DMS114 treated with DMSO at 0.1 percent for 48 hours (cell line): ENCODE measurements around the gene TRIM7.
"Not testable (repeated sequence)": the region's sequence is repeated elsewhere in the genome, so short reads cannot be mapped to it uniquely, and the experiment has no call there.

Experiments
- DNase-seq: peaks from one replicate; lab custom pipeline; 2025; ENCODE audit not compliant: unreplicated experiment; lab: John Stamatoyannopoulos, UW

The TRIM7 gene

GRCh38 chr5:181214249-181214648 is 9.3 kb upstream of the TRIM7 start:
- DNase-seq = not testable (repeated sequence)

GRCh38 chr5:181212934-181213333 is 7.9 kb upstream of the TRIM7 start:
- no peak for DNase-seq

- DNase-seq = no peak
Measured at GRCh38 chr5:181212080-181212479, 7.1 kb upstream of the TRIM7 start.

GRCh38 chr5:181211208-181211607 is 6.2 kb upstream of the TRIM7 start:
- DNase-seq = no peak

- DNase-seq = not testable (repeated sequence)
Measured at GRCh38 chr5:181210698-181211097, 5.7 kb upstream of the TRIM7 start.

GRCh38 chr5:181210148-181210547 is 5.2 kb upstream of the TRIM7 start:
- not testable (repeated sequence) for DNase-seq

GRCh38 chr5:181209006-181209405 is 4.0 kb upstream of the TRIM7 start:
- not testable (repeated sequence) for DNase-seq

- no peak for DNase-seq
Measured at GRCh38 chr5:181207960-181208253, 2.9 kb upstream of the TRIM7 start.

GRCh38 chr5:181207214-181207959 is 2.4 kb upstream of the TRIM7 start:
- no peak for DNase-seq

- DNase-seq = no peak
Measured at GRCh38 chr5:181205761-181206649, 1.0 kb upstream of the TRIM7 start.

- no peak for DNase-seq
Measured at GRCh38 chr5:181204113-181204825, 727 bp downstream of the TRIM7 start.

GRCh38 chr5:181203777-181204112 is 1.3 kb downstream of the TRIM7 start:
- DNase-seq = no peak

GRCh38 chr5:181203093-181203711 is 1.8 kb downstream of the TRIM7 start:
- DNase-seq = no peak

- DNase-seq = no peak
Measured at GRCh38 chr5:181200816-181201215, 4.2 kb downstream of the TRIM7 start.

- DNase-seq = no peak
Measured at GRCh38 chr5:181199881-181200638, 4.9 kb downstream of the TRIM7 start.

- no peak for DNase-seq
Measured at GRCh38 chr5:181198905-181199519, 6.0 kb downstream of the TRIM7 start.

GRCh38 chr5:181198106-181198685 is 6.8 kb downstream of the TRIM7 start:
- DNase-seq = no peak

- no peak for DNase-seq
Measured at GRCh38 chr5:181197326-181197951, 7.6 kb downstream of the TRIM7 start.

- no peak for DNase-seq
Measured at GRCh38 chr5:181195249-181195761, 9.7 kb downstream of the TRIM7 start.
